HFFc6 (cell line): ENCODE results near the gene NUP160. TPM values are rescaled to one million over a fixed set of nuclear protein-coding genes. Genes with fewer than 3 reads are reported as not detected.
"Not testable (repeated sequence)": the region's sequence is repeated elsewhere in the genome, so short reads cannot be mapped to it uniquely, and the experiment has no call there.

Experiments used
- DNase-seq: peaks from one replicate; pipeline ENCODE4 v3.0.0-alpha.2; 2018
- H3K27ac Mint-ChIP-seq: 2 replicates; pipeline ENCODE4 v1.8.0; 2020; ENCODE audit warnings: mild to moderate bottlenecking, mixed read lengths
- H3K27me3 Mint-ChIP-seq: 2 replicates; pipeline ENCODE4 v1.8.0; 2021; ENCODE audit warnings: mild to moderate bottlenecking, moderate library complexity, mixed read lengths; ENCODE audit not compliant: insufficient read depth
- H3K36me3 Mint-ChIP-seq: 2 replicates; pipeline ENCODE4 v1.8.0; 2021; ENCODE audit warnings: low read depth, mixed read lengths
- H3K4me1 Mint-ChIP-seq: 2 replicates; pipeline ENCODE4 v1.8.0; 2020; ENCODE audit warnings: low read depth, mixed read lengths
- H3K4me3 Mint-ChIP-seq: 2 replicates; pipeline ENCODE4 v1.8.0; 2020; ENCODE audit warnings: mild to moderate bottlenecking, moderate library complexity, mixed read lengths
- H3K9me3 Mint-ChIP-seq: 2 replicates; pipeline ENCODE4 v1.8.0; 2020; ENCODE audit warnings: mild to moderate bottlenecking, mixed read lengths
- CTCF ChIP-seq: fragments of 200-600 bp; sonication (generic); IDR thresholded peaks from 2 replicates; pipeline ENCODE4 v1.5.0; 2021; ENCODE audit warnings: antibody characterized with exemption, mild to moderate bottlenecking
- total RNA-seq, 6 experiments: library from RNA; stranded (reverse); fragmentation: NEBNext Ultra II Directional; extraction: Animal tissue kit (Norgen Biotek cat#: 25700); gene quantifications; 2 replicates in 1 of 6; 3 replicates in 5 of 6; pipeline ENCODE4 v1.2.3, GENCODE V29; 2021

The NUP160 gene
- total RNA-seq, 6 experiments from 2014 or later: 18.1 to 23.1 (median 20.0) TPM

DNA sequence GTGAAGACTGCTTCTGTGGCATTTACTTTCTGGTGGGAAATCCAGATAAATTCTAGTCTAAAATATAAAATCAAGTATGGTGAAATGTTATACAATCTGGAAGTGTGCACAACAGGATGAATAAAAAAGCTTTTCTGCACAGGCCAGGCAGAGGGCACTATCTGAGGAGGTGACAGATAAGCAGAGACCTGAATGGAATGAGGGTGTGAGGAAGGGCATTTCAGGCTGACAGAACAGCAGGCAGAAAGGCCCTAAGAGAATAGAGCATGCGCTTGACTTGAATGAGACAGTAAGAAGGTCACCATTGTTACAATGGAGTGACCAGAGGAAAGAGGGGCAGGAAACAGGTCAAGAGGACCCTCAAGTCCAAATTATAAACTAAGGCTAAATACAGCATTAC is 47.4 kb downstream of the NUP160 start:
- DNase-seq: no peak
- no peak overlapping the region for H3K27ac Mint-ChIP-seq
- H3K4me3 Mint-ChIP-seq: no peak overlapping the region
- peaks cover 2% of the 10 kb centered on the region; the same call in 1 of the 2 replicates for H3K27me3 Mint-ChIP-seq
- no peak for TF ChIP-seq CTCF
- H3K9me3 Mint-ChIP-seq: no peaks in the 10 kb centered on the region
- H3K4me1 Mint-ChIP-seq: peaks cover 9% of the 10 kb centered on the region
- peaks cover 25% of the 10 kb centered on the region for H3K36me3 Mint-ChIP-seq

DNA sequence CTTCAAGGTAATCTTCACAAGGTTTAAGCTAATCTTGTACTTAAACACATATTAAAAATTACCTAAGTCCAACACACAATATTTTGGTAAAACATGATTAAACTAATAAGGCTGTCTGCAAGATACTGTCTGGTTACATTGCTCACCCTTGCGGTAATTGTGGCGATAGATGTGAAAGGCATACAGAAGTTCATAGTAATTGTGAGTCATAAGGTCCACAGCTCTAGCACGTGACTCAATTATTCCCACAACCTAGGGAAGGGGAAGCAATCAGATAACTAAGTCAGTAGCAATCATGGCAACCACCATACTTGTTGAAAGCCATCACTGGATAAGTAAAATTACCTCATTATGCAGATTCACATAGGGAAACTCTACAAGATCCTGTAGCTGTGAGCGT is 50.5 kb downstream of the NUP160 start:
- Mint-ChIP-seq H3K36me3 (peaks cover 32% of the 10 kb centered on the region), H3K27me3 (peaks cover 2% of the 10 kb centered on the region; the same call in 1 of the 2 replicates), H3K4me1 (peaks cover 17% of the 10 kb centered on the region), H3K9me3 (no peaks in the 10 kb centered on the region), H3K4me3 (no peak overlapping the region), H3K27ac (peak overlapping the region; percentile 40)
- TF ChIP-seq CTCF: no peak
- peak; percentile 74 for DNase-seq

DNA sequence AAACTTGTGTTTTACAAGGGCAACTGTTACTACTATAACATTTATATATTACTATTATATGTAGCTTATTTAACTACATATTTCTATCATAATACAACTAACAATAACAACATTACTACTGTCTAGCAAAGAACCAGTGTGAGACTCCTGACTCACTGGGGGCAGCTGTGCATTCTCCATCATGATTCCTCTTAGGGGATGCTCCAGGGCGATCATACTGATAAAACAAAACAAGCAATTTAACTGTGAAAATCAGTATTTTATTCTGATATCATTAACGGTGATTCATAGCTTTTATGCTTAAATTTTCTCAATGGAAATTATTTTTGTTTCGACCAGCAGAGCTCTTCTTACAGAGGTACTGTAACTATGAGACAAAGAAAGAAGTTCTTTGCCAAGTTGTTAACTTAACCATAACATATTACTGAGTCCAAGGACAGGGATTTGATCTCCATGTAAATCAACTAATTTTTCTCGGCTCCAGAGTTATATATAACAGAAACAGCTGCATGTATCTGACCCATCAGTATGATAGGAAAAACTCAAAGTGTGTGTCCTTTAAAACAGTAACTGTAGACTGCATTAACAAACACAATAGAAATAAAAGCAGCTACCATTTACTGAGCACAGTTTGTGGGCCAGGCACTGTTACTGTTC is 56.2 kb downstream of the NUP160 start:
- H3K36me3 Mint-ChIP-seq: peaks cover 29% of the 10 kb centered on the region
- DNase-seq: no peak
- no peaks in the 10 kb centered on the region for H3K9me3 Mint-ChIP-seq
- H3K27me3 Mint-ChIP-seq: no peaks in the 10 kb centered on the region
- no peak overlapping the region for H3K27ac Mint-ChIP-seq
- no peak overlapping the region for H3K4me3 Mint-ChIP-seq
- TF ChIP-seq CTCF: no peak
- H3K4me1 Mint-ChIP-seq: peaks cover 13% of the 10 kb centered on the region

DNA sequence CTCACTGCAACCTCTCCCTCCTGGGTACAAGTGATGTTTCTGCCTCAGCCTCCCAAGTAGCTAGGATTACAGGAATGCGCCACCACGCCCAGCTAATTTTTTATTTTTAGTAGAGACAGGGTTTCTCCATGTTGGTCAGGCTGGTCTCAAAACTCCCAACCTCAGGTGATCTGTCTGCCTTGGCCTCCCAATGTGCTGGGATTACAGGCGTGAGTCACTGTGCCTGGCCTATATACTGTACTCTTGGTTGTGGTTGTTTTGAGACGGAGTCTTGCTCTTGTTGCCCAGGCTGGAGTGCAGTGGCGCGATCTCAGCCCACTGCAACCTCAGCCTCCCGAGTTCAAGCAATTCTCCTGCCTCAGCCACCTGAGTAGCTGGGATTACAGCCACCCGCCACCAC is 58.1 kb downstream of the NUP160 start:
- H3K27ac Mint-ChIP-seq: not testable (repeated sequence)

DNA sequence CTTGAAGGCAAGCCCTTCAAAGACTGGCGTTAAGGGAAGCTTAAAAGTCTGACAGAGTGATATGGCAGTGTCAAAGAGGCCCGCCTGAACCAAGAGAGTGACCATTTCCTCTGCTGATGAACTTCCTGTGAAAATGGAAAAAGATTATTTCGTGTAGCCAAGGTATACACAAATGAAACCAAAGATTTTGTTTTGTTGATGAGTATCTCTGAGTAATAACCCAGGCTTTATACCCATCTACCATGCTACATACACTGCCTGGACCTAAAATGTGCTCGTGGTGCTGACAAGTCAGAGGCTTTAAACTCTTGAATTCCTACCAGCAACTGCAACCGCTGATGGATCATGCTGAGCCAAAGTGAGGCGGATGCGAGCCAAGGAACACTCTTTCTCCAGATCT is 60.0 kb downstream of the NUP160 start:
- no peaks in the 10 kb centered on the region for H3K27me3 Mint-ChIP-seq
- H3K4me1 Mint-ChIP-seq: peaks cover 9% of the 10 kb centered on the region; the same call in 1 of the 2 replicates
- no peaks in the 10 kb centered on the region for H3K9me3 Mint-ChIP-seq
- H3K36me3 Mint-ChIP-seq: peaks cover 35% of the 10 kb centered on the region
- no peak for DNase-seq
- no peak overlapping the region for H3K27ac Mint-ChIP-seq
- no peak for TF ChIP-seq CTCF
- H3K4me3 Mint-ChIP-seq: no peak overlapping the region

More for the DNA sequence above, 58.1 kb downstream of the NUP160 start:
- not testable (repeated sequence) for DNase-seq, H3K4me1 Mint-ChIP-seq, H3K27me3 Mint-ChIP-seq, H3K9me3 Mint-ChIP-seq, H3K4me3 Mint-ChIP-seq
- H3K36me3 Mint-ChIP-seq: peaks cover 33% of the 10 kb centered on the region

GRCh38 chr11:47786373-47786772 is 61.8 kb downstream of the NUP160 start:
- Mint-ChIP-seq H3K27me3 (no peaks in the 10 kb centered on the region), H3K36me3 (peaks cover 25% of the 10 kb centered on the region; the same call in 1 of the 2 replicates), H3K4me3 (no peak overlapping the region), H3K4me1 (no peaks in the 10 kb centered on the region), H3K9me3 (no peaks in the 10 kb centered on the region), H3K27ac (no peak overlapping the region)
- no peak for TF ChIP-seq CTCF
- DNase-seq: no peak
